GM12874 (cell line): Measurements from ENCODE around the gene NR6A1.

Source experiments
- TF ChIP-seq, protein P1 (sequence below): IDR thresholded peaks from 2 replicates; pipeline ENCODE4 v1.5.1; 2011; ENCODE audit warnings: low read depth, mild to moderate bottlenecking, control low read depth, low read length, moderate library complexity; ENCODE audit not compliant: insufficient read depth

NR6A1 gene

DNA sequence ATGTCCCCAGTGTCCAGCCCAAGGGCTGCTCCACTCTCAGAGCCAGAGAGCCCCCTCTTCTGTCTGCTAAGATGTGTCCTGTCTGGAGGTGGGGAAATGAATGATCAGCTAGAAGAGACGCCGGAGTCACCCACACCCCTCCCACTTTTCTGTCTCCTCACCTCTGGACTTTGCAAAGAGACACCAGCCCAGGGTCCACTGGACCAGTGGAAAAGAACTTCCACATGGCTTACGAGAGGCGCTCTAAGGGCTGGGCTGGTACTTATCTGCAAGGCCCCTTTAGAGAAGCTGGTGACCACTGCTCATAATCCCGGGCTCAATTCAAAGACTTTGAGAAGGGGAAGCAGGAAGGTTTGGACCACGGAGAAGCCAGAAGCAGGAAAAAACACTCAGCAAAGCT is 273.1 kb downstream of the NR6A1 start:
- TF ChIP-seq, protein P1, sequence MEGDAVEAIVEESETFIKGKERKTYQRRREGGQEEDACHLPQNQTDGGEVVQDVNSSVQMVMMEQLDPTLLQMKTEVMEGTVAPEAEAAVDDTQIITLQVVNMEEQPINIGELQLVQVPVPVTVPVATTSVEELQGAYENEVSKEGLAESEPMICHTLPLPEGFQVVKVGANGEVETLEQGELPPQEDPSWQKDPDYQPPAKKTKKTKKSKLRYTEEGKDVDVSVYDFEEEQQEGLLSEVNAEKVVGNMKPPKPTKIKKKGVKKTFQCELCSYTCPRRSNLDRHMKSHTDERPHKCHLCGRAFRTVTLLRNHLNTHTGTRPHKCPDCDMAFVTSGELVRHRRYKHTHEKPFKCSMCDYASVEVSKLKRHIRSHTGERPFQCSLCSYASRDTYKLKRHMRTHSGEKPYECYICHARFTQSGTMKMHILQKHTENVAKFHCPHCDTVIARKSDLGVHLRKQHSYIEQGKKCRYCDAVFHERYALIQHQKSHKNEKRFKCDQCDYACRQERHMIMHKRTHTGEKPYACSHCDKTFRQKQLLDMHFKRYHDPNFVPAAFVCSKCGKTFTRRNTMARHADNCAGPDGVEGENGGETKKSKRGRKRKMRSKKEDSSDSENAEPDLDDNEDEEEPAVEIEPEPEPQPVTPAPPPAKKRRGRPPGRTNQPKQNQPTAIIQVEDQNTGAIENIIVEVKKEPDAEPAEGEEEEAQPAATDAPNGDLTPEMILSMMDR, result no peak

DNA sequence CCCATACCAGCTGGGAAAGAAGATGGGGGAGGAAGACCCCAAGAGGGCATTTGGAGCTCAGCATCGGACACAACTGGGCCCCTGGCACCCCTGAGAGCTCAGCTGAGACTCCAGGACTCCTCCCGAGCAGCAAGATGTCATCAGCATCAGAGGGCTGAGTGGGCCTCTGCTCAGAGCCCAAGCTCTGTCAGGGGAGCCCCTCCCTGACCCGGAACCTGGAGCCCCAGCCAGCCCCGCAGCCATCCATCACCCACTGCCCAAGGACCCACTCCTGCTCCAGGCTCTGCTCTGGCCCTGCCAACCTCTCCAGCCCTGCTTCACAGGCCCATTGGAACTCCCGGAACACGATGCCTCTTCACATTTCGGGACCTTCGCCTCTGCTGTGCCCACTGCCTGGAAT is 273.7 kb downstream of the NR6A1 start:
- TF ChIP-seq, protein P1, result no peak

DNA sequence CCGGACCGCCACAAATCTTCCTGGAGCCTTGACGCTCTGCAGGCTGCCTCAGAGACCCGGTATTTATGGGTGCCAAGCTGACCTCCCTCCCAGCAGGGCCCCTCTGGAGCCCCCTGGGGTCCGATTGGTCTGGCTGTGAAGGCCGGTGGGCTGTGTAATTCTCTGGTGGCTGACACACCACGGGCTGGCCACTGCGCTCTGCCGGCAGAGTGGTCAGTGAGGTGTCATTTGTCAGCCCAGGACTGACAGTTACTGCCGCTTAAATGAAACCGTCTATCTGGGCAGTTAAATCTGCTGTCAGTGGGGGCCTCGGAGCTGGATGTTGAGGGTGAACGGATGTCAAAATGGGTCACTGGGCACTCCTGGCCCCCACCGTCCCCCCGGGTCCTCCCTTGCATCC is 274.6 kb downstream of the NR6A1 start:
- TF ChIP-seq, protein P1, result no peak

DNA sequence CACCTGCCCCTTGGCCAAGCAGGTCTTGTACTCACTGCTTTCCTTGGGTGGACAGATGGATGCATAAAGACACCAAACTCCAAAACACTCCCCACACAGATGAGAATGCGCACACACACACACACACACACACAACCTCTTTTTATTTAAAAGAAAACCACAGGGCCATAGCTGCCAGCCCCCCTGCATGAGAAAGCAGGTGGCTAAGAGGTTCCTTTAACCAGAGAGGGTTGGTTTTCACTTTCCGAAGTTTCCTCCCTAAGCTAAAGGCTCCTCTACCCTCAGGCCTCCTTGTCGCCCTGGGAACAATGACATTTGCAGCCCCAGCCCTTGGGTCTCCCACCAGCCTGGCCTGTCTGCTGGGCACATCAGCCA is 275.0 kb downstream of the NR6A1 start:
- TF ChIP-seq, protein P1, result no peak

DNA sequence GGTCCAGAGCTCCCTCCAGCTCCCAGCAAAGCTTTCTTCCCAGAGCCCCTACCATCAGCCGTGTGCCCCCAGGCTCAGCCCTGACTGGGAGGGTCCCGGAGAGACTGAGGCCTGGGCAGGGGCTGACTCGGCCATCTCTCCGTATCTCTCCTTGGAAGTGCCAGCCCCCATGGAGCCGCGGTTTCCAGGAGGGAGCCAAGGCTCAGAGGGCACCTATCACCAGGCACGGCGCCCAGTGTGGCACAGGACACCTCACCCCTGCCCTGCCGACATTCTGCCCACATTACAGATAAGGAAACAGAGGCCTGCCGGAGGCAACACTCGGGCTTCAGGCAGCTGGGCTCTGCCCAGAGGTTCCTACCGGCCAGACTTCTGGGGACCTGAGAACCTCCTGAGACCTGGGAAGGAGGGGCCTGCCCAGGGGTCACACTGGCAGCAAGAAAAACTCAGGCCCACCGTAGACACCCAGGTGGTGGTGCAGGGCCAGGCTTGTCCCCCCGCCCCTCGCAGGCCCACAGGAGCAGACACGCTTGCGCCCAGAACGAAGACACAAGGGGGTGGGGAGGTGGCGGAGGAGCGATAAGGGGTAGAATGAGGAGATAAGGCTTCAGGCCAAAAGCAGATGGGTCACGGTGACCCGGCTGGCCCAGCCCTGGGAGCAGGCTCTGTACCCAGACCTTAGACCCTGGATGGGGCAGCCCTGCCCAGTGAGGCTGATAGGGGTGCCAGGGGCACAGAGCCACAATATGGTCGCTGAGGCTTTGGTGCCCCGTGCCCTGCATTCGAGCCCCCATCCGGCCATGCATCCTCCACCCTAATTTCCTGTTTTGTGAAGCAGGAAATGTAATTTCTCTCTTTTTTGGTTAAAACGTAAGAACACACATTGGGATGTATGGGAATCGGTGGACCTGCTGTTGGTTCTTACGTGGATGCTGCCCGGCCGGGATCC is 275.7 kb downstream of the NR6A1 start:
- TF ChIP-seq, protein P1, result no peak

DNA sequence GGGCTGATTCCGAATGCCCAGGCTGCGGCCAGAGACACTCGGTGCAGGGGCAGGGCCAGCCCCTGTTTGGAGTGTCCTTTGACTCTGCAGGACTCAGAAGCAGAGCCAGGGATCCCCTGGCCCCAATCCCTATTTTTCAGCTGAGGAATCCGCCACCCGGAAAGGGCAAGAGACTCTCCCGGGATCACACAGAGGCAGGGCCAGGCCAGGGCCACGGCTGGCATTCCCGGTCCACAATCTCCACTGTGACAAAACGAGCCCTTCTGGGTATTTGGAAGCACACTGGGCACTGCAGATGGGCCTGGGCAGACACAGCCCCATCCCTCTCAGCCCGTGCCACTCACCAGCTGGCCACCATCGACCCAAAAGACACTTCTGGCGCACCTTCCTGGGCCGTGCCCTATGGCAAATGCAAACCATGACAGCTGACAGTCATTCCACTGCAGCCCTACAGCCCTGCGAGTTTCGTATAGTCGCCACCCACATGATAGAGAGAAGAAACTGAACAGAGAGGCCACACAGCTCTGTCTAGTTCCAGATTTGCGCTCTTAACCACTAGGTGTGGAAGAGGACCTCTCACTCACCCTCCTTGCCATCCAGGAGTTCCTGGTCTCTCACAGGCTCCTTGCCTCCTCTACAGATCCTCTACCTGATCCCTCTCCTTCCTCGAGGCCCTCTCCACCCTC is 277.2 kb downstream of the NR6A1 start:
- TF ChIP-seq, protein P1, result no peak

DNA sequence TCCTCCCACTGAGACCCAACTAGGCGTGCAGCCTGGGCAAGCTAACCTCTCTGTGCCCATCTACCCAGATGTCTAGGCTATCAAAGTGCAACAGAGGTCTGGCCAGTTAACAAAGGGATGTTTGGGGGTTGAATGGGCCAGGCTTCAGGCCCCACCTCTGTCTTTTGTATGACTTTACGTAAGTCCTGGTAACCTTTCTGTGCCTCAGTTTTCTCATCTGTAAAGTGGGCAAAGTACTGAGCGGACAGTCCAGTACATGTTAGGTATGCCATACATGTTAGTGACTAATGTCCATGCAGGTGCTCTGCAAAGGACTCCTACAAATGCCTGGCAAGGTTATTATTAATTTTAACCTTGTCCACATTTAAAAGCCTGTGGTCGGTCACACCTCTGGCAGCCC is 277.9 kb downstream of the NR6A1 start:
- TF ChIP-seq, protein P1, result no peak
